Testis (tissue), 3 donors: ENCODE measurements around the gene FLT1. TPM values are rescaled to one million over a fixed set of nuclear protein-coding genes. Genes with fewer than 3 reads are reported as not detected.

ENCODE experiments used
- DNase-seq: peaks from one replicate; pipeline ENCODE4 v3.0.0-alpha.2; 2019
- H3K27ac ChIP-seq, 2 donors: fragments of 200-600 bp; sonication (generic); one replicate each; pipeline ENCODE4 v1.5.1; 2019
- H3K27me3 ChIP-seq: fragments of 200-600 bp; sonication (generic); one replicate; pipeline ENCODE4 v1.5.1; 2019
- H3K36me3 ChIP-seq: fragments of 200-600 bp; sonication (generic); one replicate; pipeline ENCODE4 v1.5.1; 2017; ENCODE audit warnings: low read depth; ENCODE audit errors: missing control alignments
- H3K4me1 ChIP-seq: fragments of 200-600 bp; sonication (generic); one replicate; pipeline ENCODE4 v1.5.1; 2019
- H3K4me3 ChIP-seq, 2 donors: fragments of 200-600 bp; sonication (generic); one replicate each; pipeline ENCODE4 v1.5.1; 2017 to 2019
- H3K9me3 ChIP-seq: fragments of 200-600 bp; sonication (generic); one replicate; pipeline ENCODE4 v1.5.1; 2017
- POLR2A ChIP-seq: fragments of 450-650 bp; IDR thresholded peaks from one replicate; pipeline ENCODE4 v1.6.1; 2017; ENCODE audit warnings: antibody characterized with exemption, mild to moderate bottlenecking, moderate library complexity
- WGBS, 2 donors: methylation state at CpG; one replicate each; pipeline ENCODE4 v1.1.5; 2018; 5-methylcytosine and 5-hydroxymethylcytosine counted together
- intact Hi-C: fragments of 100-400 bp; cut with DNase I; formaldehyde crosslinking; loops from one replicate; pipeline ENCODE4 v1.15.1; 2023; ENCODE audit warnings: low total_unique reads
- polyA plus RNA-seq: library from polyadenylated mRNA; stranded (reverse); fragments of 350-450 nt; fragmentation: Illumina TruSeq; extraction: RNeasy Lipid Tissue Mini Kit (QIAGEN cat#74804); gene quantifications from one replicate; pipeline ENCODE4 v1.2.3, GENCODE V29; 2014; ENCODE audit warnings: low read depth, low replicate concordance; ENCODE audit not compliant: insufficient read depth
- total RNA-seq, 2 donors: library from RNA; depleted of rRNA; stranded (reverse); fragments of >200 nt; gene quantifications; one replicate each; pipeline ENCODE4 v1.2.3, GENCODE V29; 2016
- TF ChIP-seq, protein P1 (sequence below), 3 experiments: fragments of 450-650 bp in 2 of 3; fragments of 200-600 bp in 1 of 3; sonication (generic) in 1 of 3; IDR thresholded peaks; one replicate each; pipeline ENCODE4 v1.5.1; 2016 to 2019; ENCODE audit warnings: antibody characterized with exemption in 3 of 3, mild to moderate bottlenecking in 2 of 3, moderate library complexity in 1 of 3

FLT1 gene
- total and polyA plus RNA-seq, 3 donors from 2014 or later = 26.6 to 48.1 (median 47.4) TPM

DNA sequence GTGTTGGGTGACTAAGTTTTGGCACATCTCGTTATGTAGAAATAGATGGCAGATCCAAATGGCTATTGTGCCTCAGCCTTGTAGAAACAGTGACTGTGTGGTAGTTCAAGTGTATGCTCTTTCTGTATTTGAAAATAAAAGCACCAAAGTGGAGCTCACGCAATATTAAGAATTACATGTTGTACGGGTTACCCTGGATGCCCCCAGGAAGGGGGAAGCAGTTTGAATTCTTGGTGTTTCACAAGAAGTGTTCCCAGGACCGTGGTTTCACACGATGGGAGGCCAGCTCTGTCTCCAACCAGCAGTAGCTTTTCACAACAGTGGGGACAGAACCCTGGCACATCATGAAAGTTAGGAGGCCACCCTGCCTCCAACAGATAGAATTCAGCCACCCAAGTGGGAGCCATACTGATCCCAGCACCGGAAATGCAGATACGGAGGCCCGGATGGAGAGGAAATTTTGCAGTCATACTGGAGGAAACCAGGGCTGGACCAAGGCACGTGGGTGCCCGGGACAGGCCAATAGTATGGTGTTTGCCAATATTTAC, 8.9 kb downstream of the FLT1 start:
- WGBS, 2 donors = 53 to 61% methylated on average over 10 of the region's 10 CpGs

DNA sequence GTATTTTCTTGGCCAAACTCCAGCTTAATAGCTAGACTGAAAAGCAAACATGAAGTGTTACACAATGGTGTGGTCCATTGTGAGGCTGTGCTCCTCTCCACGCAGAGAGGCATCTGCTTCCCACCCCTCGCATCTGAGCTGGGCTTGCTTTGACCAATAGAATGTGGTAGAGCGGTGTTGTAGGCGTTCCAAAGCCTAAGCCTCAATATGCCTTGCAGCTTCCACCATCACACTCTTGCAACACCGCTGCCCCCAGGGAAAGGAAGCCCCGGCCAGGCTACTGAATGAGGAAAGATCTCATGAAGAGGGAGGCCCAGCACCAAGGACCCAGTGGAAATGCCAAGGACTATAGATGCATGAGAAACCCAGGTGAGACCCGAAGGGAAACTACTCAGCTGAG, 9.4 kb downstream of the FLT1 start:
- WGBS, 2 donors = 60 to 83% methylated on average over 5 to 7 of the region's 7 CpGs
- intact Hi-C loops = no loop called here
- no peaks in the 10 kb centered on the region for H3K36me3 ChIP-seq
- no peaks in the 10 kb centered on the region for H3K27me3 ChIP-seq
- no peaks in the 10 kb centered on the region for H3K9me3 ChIP-seq
- peaks cover 9% of the 10 kb centered on the region for H3K4me1 ChIP-seq
- H3K27ac ChIP-seq = no peak overlapping the region
- TF ChIP-seq, protein P1, sequence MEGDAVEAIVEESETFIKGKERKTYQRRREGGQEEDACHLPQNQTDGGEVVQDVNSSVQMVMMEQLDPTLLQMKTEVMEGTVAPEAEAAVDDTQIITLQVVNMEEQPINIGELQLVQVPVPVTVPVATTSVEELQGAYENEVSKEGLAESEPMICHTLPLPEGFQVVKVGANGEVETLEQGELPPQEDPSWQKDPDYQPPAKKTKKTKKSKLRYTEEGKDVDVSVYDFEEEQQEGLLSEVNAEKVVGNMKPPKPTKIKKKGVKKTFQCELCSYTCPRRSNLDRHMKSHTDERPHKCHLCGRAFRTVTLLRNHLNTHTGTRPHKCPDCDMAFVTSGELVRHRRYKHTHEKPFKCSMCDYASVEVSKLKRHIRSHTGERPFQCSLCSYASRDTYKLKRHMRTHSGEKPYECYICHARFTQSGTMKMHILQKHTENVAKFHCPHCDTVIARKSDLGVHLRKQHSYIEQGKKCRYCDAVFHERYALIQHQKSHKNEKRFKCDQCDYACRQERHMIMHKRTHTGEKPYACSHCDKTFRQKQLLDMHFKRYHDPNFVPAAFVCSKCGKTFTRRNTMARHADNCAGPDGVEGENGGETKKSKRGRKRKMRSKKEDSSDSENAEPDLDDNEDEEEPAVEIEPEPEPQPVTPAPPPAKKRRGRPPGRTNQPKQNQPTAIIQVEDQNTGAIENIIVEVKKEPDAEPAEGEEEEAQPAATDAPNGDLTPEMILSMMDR (IDR thresholded peaks at IDR 0.05) = no peak
- no peak for TF ChIP-seq POLR2A
- H3K4me3 ChIP-seq = peak overlapping the region in 1 of 2 donors; percentile 0
- DNase-seq = no peak

More for the DNA sequence above, 8.9 kb downstream of the FLT1 start:
- no peaks in the 10 kb centered on the region for H3K9me3 ChIP-seq
- no peaks in the 10 kb centered on the region for H3K27me3 ChIP-seq
- no peaks in the 10 kb centered on the region for H3K36me3 ChIP-seq
- peaks cover 9% of the 10 kb centered on the region for H3K4me1 ChIP-seq
- no peak for DNase-seq
- intact Hi-C loops = no loop called here
- H3K4me3 ChIP-seq = peak overlapping the region; percentile 0 to 3
- no peak overlapping the region for H3K27ac ChIP-seq
- TF ChIP-seq, protein P1 (IDR thresholded peaks at IDR 0.05) = no peak
- no peak for TF ChIP-seq POLR2A

DNA sequence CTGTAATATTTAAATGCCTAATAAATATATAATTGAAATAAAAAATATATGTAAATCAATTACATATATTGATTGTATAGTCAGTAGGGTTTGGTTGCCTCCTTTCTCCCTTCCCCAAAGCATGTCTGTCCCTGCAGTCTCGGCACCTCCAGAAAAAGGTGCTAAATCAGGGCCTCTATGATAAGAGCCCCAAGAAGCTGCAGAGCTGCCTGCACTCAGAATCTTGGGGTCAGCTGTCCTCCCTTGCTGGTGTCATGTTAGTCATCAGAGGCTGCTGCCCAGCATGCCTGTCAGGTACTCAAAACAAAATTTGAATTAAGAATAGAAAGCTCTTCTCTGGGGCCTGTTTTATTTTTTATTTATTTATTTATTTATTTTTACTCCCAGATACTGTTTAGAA, 9.8 kb downstream of the FLT1 start:
- WGBS, 2 donors = 68 to 72% methylated on average over 1 of the region's 1 CpG

DNA sequence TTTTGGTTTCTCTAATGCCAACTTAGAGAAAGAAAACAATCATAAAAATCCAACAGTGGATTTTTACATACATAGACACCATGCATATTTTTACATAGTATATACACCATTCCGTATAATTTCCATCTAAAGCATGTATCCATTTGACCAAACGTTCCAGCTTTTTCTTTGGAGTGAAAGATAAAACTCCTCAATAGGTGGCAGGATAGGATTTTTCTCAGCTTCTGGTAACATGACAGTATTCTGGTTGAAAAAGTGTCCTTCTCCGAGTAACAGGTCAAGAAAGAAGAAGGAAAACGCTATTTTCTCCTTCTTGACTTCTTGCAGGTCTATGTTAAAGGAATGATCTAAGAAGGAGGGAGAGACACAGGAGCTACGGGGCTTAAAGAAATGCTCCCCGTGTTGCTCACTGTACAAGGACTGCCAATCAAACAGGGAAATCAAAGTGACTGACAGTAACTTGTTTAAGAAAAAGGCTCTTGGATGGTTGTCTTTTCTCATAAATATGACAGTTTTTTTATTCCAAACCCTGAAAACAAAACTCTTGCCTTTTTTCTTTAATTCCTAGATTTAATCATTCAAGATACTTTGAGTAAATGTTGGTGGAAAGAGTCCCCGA, 11.5 kb downstream of the FLT1 start:
- Histone ChIP-seq H3K36me3 (no peaks in the 10 kb centered on the region), H3K27ac (no peak overlapping the region), H3K4me3 (no peak overlapping the region), H3K27me3 (no peaks in the 10 kb centered on the region), H3K9me3 (no peaks in the 10 kb centered on the region), H3K4me1 (peaks cover 6% of the 10 kb centered on the region)
- WGBS, 2 donors = 63% methylated on average over 7 of the region's 7 CpGs
- no peak for DNase-seq
- intact Hi-C loops = no loop called here
- no peak for TF ChIP-seq POLR2A
- TF ChIP-seq, protein P1 (IDR thresholded peaks at IDR 0.05) = no peak

More for the DNA sequence above, 9.8 kb downstream of the FLT1 start:
- no peaks in the 10 kb centered on the region for H3K27me3 ChIP-seq
- no peak overlapping the region for H3K27ac ChIP-seq
- no peak for DNase-seq
- H3K9me3 ChIP-seq = no peaks in the 10 kb centered on the region
- H3K4me1 ChIP-seq = peaks cover 6% of the 10 kb centered on the region
- H3K4me3 ChIP-seq = no peak overlapping the region
- no peaks in the 10 kb centered on the region for H3K36me3 ChIP-seq
- intact Hi-C loops = no loop called here
- TF ChIP-seq, protein P1 (IDR thresholded peaks at IDR 0.05) = no peak
- TF ChIP-seq POLR2A = no peak

DNA sequence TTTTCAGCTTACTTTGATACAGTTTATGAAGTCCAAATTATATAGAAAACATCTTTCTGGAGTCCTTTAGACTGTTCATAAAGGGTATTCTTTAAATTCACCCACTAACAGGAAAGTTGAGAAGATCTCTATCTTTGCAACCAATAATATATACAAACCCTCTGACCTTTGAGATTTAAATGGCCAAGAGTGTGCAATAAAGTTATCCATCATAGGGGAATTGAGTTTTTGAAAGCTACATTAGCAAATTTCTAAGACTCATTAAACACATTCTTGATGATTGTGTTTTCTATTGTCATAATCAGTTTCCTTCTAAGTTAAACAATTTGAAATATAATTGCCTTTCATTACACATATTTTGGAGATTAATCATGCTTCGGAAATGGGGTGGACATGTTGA, 15.9 kb downstream of the FLT1 start:
- H3K9me3 ChIP-seq = no peaks in the 10 kb centered on the region
- H3K4me1 ChIP-seq = no peaks in the 10 kb centered on the region

More for the DNA sequence above, 15.9 kb downstream of the FLT1 start:
- WGBS, 2 donors = 85 to 92% methylated on average over 1 of the region's 1 CpG
- Histone ChIP-seq H3K27ac (no peak overlapping the region), H3K27me3 (no peaks in the 10 kb centered on the region), H3K4me3 (no peak overlapping the region), H3K36me3 (no peaks in the 10 kb centered on the region)
- no peak for DNase-seq
- TF ChIP-seq, protein P1 (IDR thresholded peaks at IDR 0.05) = no peak
- TF ChIP-seq POLR2A = no peak
- intact Hi-C loops = no loop called here
